ENCODE data around the gene ZNRF3. TPM values are rescaled to one million over a fixed set of nuclear protein-coding genes. Genes with fewer than 3 reads are reported as not detected.

ZNRF3 gene
- total RNA-seq, 4 donors from 2014 or later, result 6.1 to 23.2 (median 12.0) TPM

DNA sequence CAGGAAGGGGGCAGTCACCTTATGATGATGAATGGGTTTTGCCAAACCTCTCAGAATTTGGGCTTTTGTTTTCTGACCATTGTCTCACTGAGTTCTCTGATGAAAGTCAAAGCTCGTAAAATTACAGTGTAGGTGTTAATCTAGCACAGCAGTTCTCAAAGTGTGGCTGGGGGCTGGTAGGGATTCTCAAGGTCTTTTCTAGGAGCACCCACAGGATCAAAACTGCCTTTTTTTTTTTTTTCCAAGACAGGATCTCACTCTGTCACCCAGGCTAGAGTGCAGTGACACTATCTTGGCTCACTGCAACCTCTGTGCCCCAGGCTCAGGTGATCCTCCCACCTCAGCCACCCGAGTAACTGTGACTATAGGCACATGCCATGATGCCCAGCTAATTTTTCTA is 112.2 kb downstream of the ZNRF3 start:
- Histone ChIP-seq H3K27ac (no peak overlapping the region), H3K9me3 (no peaks in the 10 kb centered on the region), H3K4me3 (no peak overlapping the region), H3K4me1 (no peaks in the 10 kb centered on the region), H3K36me3 (no peaks in the 10 kb centered on the region), H3K27me3 (no peaks in the 10 kb centered on the region)
- no peak for DNase-seq
- intact Hi-C loops (cut with DNase I; ENCODE audit: low total_unique reads), result no loop called here
- TF ChIP-seq, protein P1, sequence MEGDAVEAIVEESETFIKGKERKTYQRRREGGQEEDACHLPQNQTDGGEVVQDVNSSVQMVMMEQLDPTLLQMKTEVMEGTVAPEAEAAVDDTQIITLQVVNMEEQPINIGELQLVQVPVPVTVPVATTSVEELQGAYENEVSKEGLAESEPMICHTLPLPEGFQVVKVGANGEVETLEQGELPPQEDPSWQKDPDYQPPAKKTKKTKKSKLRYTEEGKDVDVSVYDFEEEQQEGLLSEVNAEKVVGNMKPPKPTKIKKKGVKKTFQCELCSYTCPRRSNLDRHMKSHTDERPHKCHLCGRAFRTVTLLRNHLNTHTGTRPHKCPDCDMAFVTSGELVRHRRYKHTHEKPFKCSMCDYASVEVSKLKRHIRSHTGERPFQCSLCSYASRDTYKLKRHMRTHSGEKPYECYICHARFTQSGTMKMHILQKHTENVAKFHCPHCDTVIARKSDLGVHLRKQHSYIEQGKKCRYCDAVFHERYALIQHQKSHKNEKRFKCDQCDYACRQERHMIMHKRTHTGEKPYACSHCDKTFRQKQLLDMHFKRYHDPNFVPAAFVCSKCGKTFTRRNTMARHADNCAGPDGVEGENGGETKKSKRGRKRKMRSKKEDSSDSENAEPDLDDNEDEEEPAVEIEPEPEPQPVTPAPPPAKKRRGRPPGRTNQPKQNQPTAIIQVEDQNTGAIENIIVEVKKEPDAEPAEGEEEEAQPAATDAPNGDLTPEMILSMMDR (IDR thresholded peaks at IDR 0.05), result no peak
- TF ChIP-seq POLR2A (IDR thresholded peaks at IDR 0.05), result no peak

DNA sequence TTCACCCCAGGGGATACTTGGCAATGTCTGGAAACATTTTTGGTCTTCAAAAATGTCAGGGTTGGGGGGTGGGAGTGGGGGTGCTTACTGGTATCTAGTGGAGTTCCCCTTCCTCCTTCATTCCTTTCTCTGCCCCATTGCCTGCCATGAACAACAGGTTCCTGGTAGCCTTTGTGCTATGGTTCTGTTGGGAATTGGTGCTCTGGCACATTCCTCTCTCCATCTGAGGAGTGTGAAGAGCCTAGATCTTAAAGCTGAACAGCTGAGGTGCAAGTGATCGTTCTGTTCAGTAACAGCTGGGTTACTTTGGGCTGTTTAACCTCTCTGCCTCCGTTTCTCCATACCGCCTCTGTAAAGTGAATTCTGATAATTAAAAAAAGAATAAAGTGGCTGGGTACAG is 114.0 kb downstream of the ZNRF3 start:
- H3K4me1 ChIP-seq, result no peaks in the 10 kb centered on the region
- H3K4me3 ChIP-seq, result no peak overlapping the region
- TF ChIP-seq, protein P1 (IDR thresholded peaks at IDR 0.05), result no peak
- TF ChIP-seq POLR2A (IDR thresholded peaks at IDR 0.05), result no peak
- H3K27ac ChIP-seq, result no peak overlapping the region
- intact Hi-C loops (cut with DNase I; ENCODE audit: low total_unique reads), result no loop called here
- DNase-seq, result no peak
- H3K9me3 ChIP-seq, result no peaks in the 10 kb centered on the region
- no peaks in the 10 kb centered on the region for H3K36me3 ChIP-seq
- H3K27me3 ChIP-seq, result no peaks in the 10 kb centered on the region

DNA sequence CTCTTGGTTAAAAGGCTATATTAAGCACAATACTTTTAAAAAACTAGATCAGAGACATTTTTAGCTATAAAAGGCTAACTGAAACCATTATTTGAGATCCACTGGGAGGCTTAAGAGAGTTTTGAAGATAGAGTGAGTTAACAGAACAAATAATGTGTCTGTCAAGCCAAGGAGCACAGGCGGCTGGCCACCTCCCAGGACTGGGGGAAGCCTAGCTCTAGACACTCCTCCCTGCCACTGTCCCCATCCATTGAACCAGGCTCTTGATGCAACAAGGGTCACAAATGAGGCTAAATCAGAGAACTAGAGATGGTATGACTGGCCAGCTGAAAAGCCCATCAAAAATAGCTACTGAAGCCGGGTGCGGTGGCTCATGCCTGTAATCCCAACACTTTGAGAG is 115.3 kb downstream of the ZNRF3 start:
- Histone ChIP-seq H3K27me3 (no peaks in the 10 kb centered on the region), H3K27ac (no peak overlapping the region), H3K4me1 (no peaks in the 10 kb centered on the region), H3K36me3 (no peaks in the 10 kb centered on the region), H3K4me3 (no peak overlapping the region), H3K9me3 (no peaks in the 10 kb centered on the region)
- intact Hi-C loops (cut with DNase I; ENCODE audit: low total_unique reads), result no loop called here
- TF ChIP-seq POLR2A (IDR thresholded peaks at IDR 0.05), result no peak
- TF ChIP-seq, protein P1 (IDR thresholded peaks at IDR 0.05), result no peak
- DNase-seq, result no peak

DNA sequence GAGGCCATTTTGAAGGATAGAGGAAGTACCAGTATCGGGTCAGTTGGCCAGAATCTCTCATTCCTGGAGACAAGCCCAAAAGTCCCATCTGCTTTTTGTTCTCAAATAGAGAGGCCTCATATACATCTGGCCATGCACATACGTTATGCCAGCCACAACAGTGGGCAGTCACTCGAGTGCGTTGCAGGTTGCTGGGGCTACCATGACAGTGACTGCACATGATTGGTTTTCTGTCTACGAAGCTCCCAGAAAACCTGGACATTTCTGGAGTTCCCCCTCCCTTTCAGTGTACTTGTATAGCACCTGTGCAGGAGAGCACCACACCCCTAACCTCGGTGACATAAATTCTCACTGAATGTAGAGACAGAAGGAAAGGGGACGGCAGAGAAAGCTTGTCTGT is 116.1 kb downstream of the ZNRF3 start:
- H3K36me3 ChIP-seq, result no peaks in the 10 kb centered on the region
- H3K27ac ChIP-seq, result no peak overlapping the region
- TF ChIP-seq POLR2A (IDR thresholded peaks at IDR 0.05), result no peak
- TF ChIP-seq, protein P1 (IDR thresholded peaks at IDR 0.05), result no peak
- no peaks in the 10 kb centered on the region for H3K9me3 ChIP-seq
- intact Hi-C loops (cut with DNase I; ENCODE audit: low total_unique reads), result no loop called here
- no peaks in the 10 kb centered on the region for H3K4me1 ChIP-seq
- H3K27me3 ChIP-seq, result no peaks in the 10 kb centered on the region
- DNase-seq, result no peak
- no peak overlapping the region for H3K4me3 ChIP-seq

DNA sequence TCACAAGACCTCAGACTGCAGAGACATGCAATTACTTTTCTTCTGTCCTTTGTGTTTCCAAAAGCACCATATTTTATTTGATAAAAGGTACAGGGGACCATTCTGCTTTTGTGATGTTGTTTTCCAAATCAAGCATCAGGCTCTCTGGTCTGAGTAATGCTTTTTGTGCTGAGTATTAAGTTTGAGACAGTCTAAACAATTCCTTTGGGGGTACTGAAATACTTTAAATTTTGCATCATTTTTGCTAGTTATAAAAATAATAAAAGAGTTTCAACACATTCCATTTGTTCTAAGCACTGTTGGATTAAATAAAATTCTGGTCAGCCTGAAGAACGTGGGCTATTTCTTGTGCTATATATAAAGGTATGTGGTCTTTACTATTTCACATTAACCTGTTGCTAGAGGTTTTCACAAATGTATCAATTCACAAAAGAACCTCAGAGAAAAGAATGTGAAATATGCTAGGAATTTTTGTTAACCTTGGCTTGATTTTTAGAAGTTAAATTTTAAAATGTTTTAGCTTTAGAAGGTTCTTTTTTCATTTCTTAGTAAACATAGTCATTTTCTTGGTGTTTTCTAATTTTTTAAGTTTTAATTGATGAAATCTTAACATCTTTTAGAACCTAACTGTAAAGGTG is 116.7 kb downstream of the ZNRF3 start:
- no peak overlapping the region for H3K27ac ChIP-seq
- no peak for TF ChIP-seq POLR2A (IDR thresholded peaks at IDR 0.05)
- TF ChIP-seq, protein P1 (IDR thresholded peaks at IDR 0.05), result no peak
- no peaks in the 10 kb centered on the region for H3K27me3 ChIP-seq
- H3K4me3 ChIP-seq, result no peak overlapping the region
- DNase-seq, result no peak
- intact Hi-C loops (cut with DNase I; ENCODE audit: low total_unique reads), result no loop called here
- no peaks in the 10 kb centered on the region for H3K36me3 ChIP-seq
- H3K9me3 ChIP-seq, result no peaks in the 10 kb centered on the region
- H3K4me1 ChIP-seq, result no peaks in the 10 kb centered on the region

Data from uterus (tissue), 4 donors.